Activated T-cell treated with anti-CD3 and anti-CD28 coated beads for 1 hour (primary cell): ENCODE results near the gene SLC16A12.
"Not testable (repeated sequence)": the region's sequence is repeated elsewhere in the genome, so short reads cannot be mapped to it uniquely, and the experiment has no call there.

Experiments used
- DNase-seq: peaks from one replicate; pipeline ENCODE4 v3.0.0-alpha.2; 2020; ENCODE audit warnings: low read depth

Gene SLC16A12

GRCh38 chr10:89414879-89415821, 120.2 kb downstream of the SLC16A12 start:
- DNase-seq: peak; percentile 27

GRCh38 chr10:89414146-89414878, 121.1 kb downstream of the SLC16A12 start, which contains the start of gene IFIT5:
IFIT5 (plus strand) TSS chr10:89414568; CDS start chr10:89414799, 231 bp downstream.
- peak; percentile 45 for DNase-seq

- DNase-seq: no peak
These were observed 121.9 kb downstream of the SLC16A12 start for GRCh38 chr10:89413398-89413912.

- DNase-seq: peak; percentile 35
These were observed 123.1 kb downstream of the SLC16A12 start for GRCh38 chr10:89412276-89412675.

- DNase-seq: not testable (repeated sequence)
These were observed 124.3 kb downstream of the SLC16A12 start for GRCh38 chr10:89411135-89411534.

DNA sequence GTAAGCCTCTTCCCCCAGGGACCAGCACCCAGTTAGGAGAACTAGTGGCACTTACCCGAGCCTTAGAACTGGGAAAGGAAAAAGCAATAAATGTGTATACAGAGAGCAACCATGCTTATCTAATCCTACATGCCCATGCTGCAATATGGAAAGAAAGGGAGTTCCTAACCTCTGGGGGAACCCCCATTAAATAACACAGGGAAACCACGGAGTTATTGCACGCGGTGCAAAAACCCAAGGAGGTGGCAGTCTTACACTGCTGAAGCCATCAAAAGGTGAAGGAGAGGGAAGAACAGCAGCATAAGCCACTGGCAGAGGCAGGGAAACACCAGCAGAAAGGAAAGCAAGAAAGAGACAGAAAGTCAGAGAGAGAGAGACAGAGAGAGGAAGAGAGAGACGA, 124.8 kb downstream of the SLC16A12 start:
- not testable (repeated sequence) for DNase-seq

DNA sequence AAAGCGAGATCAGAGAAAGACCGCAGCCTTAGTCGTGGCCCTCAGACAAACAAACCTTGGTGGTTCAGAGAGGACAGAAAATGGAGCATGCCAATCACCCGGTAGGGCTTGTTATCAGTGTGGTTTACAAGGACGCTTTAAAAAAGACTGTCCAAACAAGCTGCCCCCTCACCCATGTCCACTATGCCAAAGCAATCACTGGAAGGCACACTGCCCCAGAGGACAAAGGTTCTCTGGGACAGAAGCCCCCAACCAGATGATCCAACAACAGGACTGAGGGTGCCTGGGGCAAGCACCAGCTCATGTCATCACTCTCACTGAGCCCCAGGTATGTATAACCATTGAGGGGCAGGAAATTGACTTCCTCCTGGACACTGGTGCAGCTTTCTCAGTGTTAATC, 126.1 kb downstream of the SLC16A12 start:
- DNase-seq: not testable (repeated sequence)

DNA sequence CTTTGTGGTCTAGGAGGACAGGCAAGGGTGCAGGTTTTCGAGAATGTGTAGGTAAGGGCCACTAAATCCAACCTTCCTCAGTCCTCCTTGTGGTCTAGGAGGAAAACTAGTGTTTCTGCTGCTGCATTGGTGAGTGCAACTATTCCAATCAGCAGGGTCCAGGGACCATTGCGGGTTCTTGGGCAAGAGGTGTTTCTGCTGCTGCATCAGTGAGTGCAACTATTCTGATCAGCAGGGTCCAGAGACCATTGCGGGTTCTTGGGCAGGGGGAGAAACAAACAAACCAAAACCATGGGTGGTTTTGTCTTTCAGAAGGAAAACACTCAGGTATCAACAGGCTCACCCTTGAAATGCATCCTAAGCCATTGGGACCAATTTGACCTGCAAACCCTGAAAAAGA, 127.6 kb downstream of the SLC16A12 start:
- not testable (repeated sequence) for DNase-seq

- not testable (repeated sequence) for DNase-seq
These were observed 129.2 kb downstream of the SLC16A12 start for GRCh38 chr10:89406178-89406577.

DNA sequence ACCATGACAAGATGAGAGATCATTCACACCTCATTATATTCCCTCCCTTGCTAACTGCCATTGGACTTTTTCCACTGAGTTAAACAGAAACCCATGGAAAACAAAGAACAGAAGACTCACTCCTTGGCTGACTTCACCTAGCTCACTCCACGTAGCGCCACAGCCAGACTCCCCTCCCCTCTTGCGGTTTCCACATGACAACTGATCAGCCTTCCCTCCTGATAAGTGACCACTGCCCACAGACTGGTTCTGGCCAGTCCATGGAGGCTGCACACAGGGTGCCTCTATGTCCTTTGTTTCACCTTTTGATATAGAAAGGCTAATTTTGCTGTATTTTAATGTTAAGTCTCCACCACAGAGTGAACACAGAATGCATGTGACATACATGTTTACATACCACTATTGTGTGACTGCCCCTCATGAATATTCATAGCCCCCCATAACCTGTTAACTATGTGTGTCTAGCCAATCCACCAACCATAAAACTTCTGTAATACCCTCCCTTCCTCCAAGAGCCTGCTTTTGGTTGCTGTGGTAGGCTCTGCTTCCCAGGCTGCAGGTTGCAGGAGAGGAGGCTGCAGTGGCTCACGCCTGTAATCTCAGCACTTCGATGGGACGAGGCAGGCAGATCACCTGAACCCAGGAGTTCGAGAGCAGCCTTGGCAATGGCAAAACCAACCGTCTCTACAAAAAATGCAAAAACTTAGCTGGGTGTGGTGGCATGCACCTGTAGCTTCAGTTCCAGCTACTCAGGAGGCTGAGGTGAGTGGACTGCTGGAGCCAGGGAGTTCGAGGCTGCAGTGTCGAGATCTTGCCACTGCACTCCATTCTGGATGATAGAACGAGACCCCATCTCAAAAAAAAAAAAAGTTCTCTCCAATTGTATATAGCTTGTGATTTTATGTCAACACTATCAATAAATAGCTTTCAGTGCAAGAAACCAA, 131.0 kb downstream of the SLC16A12 start:
- no peak for DNase-seq

DNA sequence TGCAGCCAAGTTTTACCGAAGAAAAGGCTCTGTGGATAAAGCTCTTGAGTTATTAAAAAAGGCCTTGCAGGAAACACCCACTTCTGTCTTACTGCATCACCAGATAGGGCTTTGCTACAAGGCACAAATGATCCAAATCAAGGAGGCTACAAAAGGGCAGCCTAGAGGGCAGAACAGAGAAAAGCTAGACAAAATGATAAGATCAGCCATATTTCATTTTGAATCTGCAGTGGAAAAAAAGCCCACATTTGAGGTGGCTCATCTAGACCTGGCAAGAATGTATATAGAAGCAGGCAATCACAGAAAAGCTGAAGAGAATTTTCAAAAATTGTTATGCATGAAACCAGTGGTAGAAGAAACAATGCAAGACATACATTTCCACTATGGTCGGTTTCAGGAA, 132.4 kb downstream of the SLC16A12 start:
- no peak for DNase-seq

DNA sequence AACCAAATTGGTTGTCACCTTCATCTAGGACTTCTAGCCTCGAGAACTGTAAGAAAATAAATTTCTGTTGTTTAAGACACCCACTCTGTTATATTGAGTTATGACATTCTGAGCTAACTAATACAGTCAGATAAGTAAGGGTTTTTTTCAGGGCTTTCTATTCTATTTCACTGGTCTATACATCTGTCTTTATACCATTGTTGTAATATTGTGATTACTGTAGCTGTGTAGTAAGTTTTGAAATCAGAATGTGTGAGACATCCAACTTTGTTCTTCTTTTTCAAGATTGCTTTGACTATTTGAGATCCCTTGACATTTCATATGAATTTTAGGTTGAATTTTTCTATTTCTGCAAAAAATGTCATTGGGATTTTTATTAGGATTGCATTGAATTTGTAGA, 135.4 kb downstream of the SLC16A12 start:
- DNase-seq: no peak

GRCh38 chr10:89398003-89398749, 137.2 kb downstream of the SLC16A12 start:
- DNase-seq: no peak

GRCh38 chr10:89395141-89395540, 140.3 kb downstream of the SLC16A12 start:
- no peak for DNase-seq

DNA sequence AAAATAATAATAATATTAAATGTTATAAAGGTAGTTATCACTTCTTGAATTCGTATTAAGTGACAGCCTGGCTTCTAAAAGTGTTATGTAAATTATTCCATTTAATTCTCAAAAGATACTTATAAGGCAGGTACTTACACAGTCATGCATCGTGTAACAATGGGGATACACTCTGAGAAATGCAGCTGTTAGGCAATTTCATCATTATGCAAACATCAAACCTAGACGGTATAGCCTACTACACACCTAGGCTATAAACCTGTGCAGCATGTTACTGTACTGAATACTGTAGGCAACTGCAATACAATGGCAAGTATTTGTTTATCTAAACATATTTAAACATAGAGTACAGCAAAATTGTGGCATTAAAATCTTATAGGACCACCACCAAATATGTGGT, 141.5 kb downstream of the SLC16A12 start:
- DNase-seq: no peak

DNA sequence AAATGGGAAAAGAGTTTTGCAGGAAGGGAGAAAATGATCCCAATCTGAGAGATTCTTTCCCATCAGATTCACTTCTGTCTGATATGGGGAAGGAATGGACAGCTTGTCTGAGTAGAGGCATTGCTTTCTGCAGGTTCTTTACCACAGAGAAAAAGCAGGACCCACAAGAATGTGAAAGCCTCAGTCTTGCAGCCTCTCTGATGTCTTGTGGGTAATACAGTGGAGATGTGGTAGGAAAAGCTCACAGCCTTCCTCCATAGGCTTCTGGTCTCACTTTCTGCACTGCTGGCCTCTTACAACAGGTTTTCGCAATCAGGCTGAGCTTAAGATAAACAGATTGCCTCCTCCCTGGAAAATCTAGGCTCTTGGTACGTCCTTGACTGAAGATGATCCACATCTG, 142.4 kb downstream of the SLC16A12 start:
- no peak for DNase-seq

GRCh38 chr10:89391907-89392756, 143.3 kb downstream of the SLC16A12 start, which contains the start of gene IFIT1:
IFIT1 (plus strand) TSS chr10:89392623; CDS start chr10:89392713, 90 bp downstream.
- DNase-seq: peak; percentile 18

GRCh38 chr10:89391226-89391576, 144.2 kb downstream of the SLC16A12 start:
- DNase-seq: not testable (repeated sequence)

DNA sequence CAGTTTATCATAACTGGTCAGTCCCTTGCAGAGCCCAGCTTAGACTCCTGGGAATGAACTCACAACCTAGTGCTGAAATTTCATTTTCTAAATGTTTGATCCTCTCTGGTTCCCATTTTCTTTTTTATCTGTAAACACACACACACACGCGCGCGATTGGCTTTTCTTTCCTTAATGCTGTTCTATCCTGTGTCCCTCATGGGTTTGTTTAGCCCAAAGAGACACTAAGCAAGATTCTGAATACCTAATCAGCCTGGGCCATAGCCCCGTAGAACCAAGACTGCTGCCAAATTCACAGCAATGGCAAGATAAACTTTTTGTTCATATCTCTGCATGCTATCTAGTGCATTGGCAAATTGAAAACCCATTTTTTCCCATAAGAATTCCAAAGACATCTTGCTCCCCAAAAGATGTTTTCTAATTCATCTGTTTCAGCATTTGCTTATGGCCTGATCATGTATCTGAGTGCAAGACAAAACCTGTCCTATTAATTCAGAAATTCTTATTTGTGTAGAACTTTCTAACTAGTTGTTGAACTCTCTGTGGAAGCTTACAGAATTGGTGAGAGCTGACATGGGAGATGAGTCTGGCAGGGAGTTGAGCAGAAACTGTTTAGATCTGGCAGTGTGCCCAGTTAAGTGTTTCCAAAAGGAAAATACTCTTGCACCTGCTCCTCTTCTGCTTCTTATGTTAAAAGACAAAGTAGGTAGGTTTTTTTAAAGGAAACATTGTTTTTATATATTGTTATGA, 144.7 kb downstream of the SLC16A12 start:
- no peak for DNase-seq
